ENCODE results near the gene PLCH2.

Gene PLCH2, protein sequence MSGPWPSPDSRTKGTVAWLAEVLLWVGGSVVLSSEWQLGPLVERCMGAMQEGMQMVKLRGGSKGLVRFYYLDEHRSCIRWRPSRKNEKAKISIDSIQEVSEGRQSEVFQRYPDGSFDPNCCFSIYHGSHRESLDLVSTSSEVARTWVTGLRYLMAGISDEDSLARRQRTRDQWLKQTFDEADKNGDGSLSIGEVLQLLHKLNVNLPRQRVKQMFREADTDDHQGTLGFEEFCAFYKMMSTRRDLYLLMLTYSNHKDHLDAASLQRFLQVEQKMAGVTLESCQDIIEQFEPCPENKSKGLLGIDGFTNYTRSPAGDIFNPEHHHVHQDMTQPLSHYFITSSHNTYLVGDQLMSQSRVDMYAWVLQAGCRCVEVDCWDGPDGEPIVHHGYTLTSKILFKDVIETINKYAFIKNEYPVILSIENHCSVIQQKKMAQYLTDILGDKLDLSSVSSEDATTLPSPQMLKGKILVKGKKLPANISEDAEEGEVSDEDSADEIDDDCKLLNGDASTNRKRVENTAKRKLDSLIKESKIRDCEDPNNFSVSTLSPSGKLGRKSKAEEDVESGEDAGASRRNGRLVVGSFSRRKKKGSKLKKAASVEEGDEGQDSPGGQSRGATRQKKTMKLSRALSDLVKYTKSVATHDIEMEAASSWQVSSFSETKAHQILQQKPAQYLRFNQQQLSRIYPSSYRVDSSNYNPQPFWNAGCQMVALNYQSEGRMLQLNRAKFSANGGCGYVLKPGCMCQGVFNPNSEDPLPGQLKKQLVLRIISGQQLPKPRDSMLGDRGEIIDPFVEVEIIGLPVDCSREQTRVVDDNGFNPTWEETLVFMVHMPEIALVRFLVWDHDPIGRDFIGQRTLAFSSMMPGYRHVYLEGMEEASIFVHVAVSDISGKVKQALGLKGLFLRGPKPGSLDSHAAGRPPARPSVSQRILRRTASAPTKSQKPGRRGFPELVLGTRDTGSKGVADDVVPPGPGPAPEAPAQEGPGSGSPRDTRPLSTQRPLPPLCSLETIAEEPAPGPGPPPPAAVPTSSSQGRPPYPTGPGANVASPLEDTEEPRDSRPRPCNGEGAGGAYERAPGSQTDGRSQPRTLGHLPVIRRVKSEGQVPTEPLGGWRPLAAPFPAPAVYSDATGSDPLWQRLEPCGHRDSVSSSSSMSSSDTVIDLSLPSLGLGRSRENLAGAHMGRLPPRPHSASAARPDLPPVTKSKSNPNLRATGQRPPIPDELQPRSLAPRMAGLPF (N-terminal part only)

DNA sequence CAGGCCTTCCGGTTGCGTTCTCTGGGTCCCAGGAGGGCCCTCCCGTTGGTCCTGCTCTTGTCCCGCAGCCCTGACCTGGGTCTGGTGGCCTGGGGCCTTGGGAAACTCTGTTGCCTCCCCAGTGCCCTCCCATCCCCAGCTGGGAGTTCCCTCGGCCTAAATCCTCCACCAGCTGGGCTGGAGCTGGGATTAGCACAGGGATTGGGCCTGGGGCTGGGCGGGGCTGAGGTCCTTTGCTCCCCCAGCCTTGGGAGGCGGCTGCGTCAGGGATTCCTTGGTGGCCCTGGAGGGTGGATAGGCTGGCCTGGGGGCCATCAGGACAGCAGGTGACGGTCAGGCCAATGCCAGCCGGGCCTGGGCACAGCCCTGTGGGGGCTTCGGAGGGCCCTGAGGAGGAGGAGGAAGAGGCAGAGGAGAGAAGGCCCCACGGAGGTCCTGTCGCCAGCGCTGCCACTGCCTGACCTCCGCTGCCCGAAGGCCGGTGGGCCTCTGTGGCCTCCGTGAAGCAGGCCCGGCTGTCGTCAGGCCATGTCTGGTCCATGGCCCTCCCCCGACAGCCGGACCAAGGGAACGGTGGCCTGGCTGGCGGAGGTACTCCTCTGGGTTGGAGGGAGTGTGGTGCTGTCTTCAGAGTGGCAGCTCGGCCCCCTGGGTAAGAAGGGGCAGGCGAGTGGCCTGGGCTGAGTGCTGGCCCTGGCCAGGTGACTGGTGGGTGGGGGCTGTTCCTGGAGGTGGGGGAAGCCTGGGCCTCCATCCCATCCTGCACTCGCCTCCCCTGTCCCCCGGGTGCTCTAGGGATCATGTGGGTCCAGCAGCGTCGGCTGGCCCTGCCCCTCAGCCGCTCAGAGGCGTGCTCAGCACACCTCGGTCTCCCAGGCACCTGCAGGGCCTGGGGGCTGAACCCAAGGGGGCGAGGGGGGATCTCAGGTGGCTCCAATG, at the start of gene PLCH2:
Gene PLCH2 (plus strand): TSS at position 229 of the 939 bp plus-strand sequence. CDS start 300 bp downstream, at position 529.
- TF ChIP-seq TAF1 (IDR thresholded peaks at IDR 0.05; ENCODE audit: low read depth): no peak
- TF ChIP-seq YY1 (IDR thresholded peaks at IDR 0.05; ENCODE audit: low read depth): no peak
- TF ChIP-seq TEAD4 (IDR thresholded peaks at IDR 0.05): no peak
- TF ChIP-seq FOXM1 (IDR thresholded peaks at IDR 0.05; ENCODE audit: borderline replicate concordance, low read depth): no peak
- no peak for TF ChIP-seq EGR1 (IDR thresholded peaks at IDR 0.05)
- TF ChIP-seq, protein P1, sequence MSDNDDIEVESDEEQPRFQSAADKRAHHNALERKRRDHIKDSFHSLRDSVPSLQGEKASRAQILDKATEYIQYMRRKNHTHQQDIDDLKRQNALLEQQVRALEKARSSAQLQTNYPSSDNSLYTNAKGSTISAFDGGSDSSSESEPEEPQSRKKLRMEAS (IDR thresholded peaks at IDR 0.05): no peak
- TF ChIP-seq EP300 (IDR thresholded peaks at IDR 0.05; ENCODE audit: borderline replicate concordance): no peak
- TF ChIP-seq TCF12 (IDR thresholded peaks at IDR 0.05; ENCODE audit: low read depth): no peak
- TF ChIP-seq, protein P2, sequence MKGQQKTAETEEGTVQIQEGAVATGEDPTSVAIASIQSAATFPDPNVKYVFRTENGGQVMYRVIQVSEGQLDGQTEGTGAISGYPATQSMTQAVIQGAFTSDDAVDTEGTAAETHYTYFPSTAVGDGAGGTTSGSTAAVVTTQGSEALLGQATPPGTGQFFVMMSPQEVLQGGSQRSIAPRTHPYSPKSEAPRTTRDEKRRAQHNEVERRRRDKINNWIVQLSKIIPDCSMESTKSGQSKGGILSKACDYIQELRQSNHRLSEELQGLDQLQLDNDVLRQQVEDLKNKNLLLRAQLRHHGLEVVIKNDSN (IDR thresholded peaks at IDR 0.05): no peak
- TF ChIP-seq CEBPB (IDR thresholded peaks at IDR 0.05): no peak
- TF ChIP-seq ZBTB7A (IDR thresholded peaks at IDR 0.05; ENCODE audit: low read depth): no peak
- TF ChIP-seq RAD21 (IDR thresholded peaks at IDR 0.05; ENCODE audit: low read depth): no peak

DNA sequence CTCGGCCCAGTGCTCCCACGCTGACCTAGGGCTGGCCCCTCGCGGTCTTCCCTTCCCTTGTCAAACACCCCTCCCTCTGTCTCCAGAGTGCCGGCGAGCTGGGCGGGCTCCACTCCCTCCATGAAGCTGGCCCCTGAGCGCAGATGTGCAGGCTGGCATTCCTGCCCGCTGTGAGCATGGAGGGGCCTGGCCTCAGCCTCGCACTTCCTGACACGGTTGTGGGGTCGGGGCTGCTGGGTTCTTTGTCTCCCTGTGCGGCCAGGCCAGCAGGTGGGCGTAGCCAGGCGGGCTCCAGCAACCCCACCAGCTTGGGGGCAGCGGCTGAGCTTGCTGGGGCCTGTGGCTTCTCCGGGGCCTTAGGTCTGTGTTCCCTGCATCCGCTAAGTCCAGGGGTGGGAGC, 49.5 kb upstream of the PLCH2 start:
- TF ChIP-seq, protein P3, sequence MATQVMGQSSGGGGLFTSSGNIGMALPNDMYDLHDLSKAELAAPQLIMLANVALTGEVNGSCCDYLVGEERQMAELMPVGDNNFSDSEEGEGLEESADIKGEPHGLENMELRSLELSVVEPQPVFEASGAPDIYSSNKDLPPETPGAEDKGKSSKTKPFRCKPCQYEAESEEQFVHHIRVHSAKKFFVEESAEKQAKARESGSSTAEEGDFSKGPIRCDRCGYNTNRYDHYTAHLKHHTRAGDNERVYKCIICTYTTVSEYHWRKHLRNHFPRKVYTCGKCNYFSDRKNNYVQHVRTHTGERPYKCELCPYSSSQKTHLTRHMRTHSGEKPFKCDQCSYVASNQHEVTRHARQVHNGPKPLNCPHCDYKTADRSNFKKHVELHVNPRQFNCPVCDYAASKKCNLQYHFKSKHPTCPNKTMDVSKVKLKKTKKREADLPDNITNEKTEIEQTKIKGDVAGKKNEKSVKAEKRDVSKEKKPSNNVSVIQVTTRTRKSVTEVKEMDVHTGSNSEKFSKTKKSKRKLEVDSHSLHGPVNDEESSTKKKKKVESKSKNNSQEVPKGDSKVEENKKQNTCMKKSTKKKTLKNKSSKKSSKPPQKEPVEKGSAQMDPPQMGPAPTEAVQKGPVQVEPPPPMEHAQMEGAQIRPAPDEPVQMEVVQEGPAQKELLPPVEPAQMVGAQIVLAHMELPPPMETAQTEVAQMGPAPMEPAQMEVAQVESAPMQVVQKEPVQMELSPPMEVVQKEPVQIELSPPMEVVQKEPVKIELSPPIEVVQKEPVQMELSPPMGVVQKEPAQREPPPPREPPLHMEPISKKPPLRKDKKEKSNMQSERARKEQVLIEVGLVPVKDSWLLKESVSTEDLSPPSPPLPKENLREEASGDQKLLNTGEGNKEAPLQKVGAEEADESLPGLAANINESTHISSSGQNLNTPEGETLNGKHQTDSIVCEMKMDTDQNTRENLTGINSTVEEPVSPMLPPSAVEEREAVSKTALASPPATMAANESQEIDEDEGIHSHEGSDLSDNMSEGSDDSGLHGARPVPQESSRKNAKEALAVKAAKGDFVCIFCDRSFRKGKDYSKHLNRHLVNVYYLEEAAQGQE (IDR thresholded peaks at IDR 0.05; ENCODE audit: low read depth): no peak

DNA sequence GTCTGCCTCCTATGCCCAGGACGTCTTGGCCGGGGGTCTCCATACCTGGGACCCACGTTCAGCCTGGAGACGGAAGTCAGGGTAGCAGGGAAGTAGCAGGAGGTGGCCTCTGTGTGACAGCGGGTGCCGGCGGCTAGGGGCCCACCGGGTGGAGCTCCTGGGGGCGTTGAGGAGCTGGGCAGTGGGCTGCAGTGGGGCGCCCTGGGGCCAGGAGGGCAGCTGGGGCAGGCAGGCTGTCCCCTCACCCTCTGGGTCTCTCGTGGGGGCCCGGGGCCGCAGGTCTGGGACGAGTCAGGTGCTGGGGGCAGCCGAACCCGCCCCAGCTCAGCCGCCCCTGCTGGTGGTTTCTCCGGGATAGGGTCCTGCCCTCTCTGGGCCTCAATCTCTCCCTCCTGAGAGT, 49.0 kb upstream of the PLCH2 start:
- TF ChIP-seq FOXM1 (IDR thresholded peaks at IDR 0.05; ENCODE audit: borderline replicate concordance, low read depth): no peak
- no peak for TF ChIP-seq TCF12 (IDR thresholded peaks at IDR 0.05; ENCODE audit: low read depth)
- TF ChIP-seq, protein P3 (IDR thresholded peaks at IDR 0.05; ENCODE audit: low read depth): no peak
- no peak for TF ChIP-seq CREB1 (IDR thresholded peaks at IDR 0.05; ENCODE audit: low read depth)
- TF ChIP-seq EGR1 (IDR thresholded peaks at IDR 0.05): no peak
- TF ChIP-seq TEAD4 (IDR thresholded peaks at IDR 0.05): no peak
- TF ChIP-seq CEBPB (IDR thresholded peaks at IDR 0.05): no peak
- TF ChIP-seq TAF1 (IDR thresholded peaks at IDR 0.05; ENCODE audit: low read depth): no peak
- TF ChIP-seq EP300 (IDR thresholded peaks at IDR 0.05; ENCODE audit: borderline replicate concordance): no peak
- TF ChIP-seq YY1 (IDR thresholded peaks at IDR 0.05; ENCODE audit: low read depth): no peak
- TF ChIP-seq, protein P2 (IDR thresholded peaks at IDR 0.05): no peak
- TF ChIP-seq, protein P1 (IDR thresholded peaks at IDR 0.05): no peak
- no peak for TF ChIP-seq RAD21 (IDR thresholded peaks at IDR 0.05; ENCODE audit: low read depth)
- TF ChIP-seq NFIC (IDR thresholded peaks at IDR 0.05): no peak
- no peak for TF ChIP-seq ZBTB7A (IDR thresholded peaks at IDR 0.05; ENCODE audit: low read depth)

DNA sequence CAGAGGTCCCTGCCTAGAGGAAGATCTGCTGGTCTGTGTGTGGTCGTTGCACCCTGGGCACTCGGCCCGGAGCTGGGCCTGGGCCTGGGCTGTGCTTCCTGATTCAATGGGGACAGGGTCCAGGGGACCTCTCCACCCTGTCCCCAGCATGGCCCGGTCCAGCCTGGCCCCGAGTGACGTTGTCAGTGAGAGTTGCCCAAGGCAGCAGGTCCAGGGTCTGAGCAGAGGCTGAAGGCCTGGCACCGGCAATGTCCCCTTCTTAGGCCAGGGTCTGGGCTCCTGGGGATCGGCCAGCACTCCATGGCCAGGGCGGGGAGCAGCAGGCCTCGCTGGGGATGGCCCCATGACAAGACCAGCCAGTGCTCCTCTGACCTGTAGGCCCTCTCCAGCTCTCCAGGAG, 48.1 kb upstream of the PLCH2 start:
- TF ChIP-seq RAD21 (IDR thresholded peaks at IDR 0.05; ENCODE audit: low read depth): no peak
- TF ChIP-seq, protein P1 (IDR thresholded peaks at IDR 0.05): no peak
- TF ChIP-seq ZBTB7A (IDR thresholded peaks at IDR 0.05; ENCODE audit: low read depth): no peak
- TF ChIP-seq EP300 (IDR thresholded peaks at IDR 0.05; ENCODE audit: borderline replicate concordance): no peak
- TF ChIP-seq, protein P2 (IDR thresholded peaks at IDR 0.05): no peak
- no peak for TF ChIP-seq YY1 (IDR thresholded peaks at IDR 0.05; ENCODE audit: low read depth)
